SW 1271 (cell line): ENCODE measurements around the gene ADH7.
"Not testable (repeated sequence)": the region's sequence is repeated elsewhere in the genome, so short reads cannot be mapped to it uniquely, and the experiment has no call there.

Experiments used
- DNase-seq, 2 experiments: peaks; one replicate each; lab custom pipeline; 2025; lab: John Stamatoyannopoulos, UW

ADH7 gene

DNA sequence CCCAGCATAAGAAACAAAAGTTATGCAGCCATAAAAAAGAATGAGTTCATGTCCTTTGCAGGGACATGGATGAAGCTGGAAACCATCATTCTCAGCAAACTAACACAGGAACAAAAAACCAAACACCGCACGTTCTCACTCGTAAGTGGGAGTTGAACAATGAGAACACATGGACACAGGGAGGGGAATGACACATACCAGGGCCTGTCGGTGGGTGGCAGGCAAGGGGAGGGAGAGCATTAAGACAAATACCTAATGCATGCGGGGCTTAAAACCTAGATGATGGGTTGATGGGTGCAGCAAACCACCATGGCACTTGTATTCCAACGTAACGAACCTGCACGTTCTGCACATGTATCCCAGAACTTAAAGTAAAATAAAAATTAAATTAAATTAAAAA is 19.4 kb downstream of the ADH7 start:
- not testable (repeated sequence) for DNase-seq

DNA sequence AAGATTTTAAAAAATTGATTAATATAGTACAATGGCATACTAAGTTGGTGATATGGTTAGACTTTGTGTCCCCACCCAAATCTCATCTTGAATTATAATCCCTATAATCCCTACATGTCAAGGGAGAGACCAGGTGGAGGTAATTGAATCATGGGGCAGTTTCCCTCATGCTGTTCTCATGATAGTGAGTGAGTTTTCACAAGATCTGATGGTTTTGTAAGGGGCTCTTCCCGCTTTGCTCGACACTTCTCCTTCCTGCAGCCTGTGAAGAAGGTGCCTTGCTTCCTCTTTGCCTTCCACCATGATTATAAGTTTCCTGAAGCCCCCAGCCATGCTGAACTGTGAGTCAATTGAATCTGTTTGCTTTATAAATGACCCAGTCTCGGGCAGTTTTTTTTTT is 20.2 kb downstream of the ADH7 start:
- not testable (repeated sequence) for DNase-seq

DNA sequence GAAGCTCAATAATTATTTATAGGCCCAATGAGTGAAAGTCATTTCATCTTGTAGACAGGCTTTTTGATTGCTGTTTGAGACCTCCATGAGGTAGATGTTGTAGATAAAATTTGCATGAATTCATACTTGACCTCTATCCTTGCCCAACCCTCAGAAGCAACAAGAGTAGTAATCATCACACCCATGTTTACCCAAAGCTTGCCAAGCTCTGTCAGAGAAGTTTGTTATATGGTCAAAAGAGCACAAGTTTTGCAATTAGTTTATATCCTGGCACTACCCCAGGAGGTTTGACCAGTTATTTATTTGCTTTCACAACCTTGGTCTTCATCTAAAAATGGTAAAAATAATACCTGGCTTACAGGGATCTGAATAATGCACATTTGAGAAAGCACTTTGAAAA is 20.7 kb downstream of the ADH7 start:
- DNase-seq = no peak

DNA sequence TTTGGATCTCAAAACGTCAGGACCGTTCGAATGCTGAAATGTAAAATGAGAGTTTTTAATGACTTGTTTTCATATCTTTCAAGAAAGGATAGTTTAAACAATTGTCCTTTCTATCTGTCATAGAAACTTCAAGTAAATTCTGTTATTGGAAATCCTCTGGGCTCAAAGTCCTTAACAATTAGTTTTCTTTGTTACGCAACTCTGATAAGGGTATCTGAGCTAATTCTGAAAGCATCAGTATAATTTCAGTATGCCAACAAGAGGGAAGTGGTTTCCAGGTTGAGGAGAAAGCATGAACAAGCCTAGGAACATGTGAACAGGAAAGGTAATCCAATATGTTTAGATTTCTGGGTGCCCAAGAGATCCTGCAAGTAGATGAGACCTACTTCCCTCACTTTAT is 22.0 kb downstream of the ADH7 start:
- DNase-seq = no peak

DNA sequence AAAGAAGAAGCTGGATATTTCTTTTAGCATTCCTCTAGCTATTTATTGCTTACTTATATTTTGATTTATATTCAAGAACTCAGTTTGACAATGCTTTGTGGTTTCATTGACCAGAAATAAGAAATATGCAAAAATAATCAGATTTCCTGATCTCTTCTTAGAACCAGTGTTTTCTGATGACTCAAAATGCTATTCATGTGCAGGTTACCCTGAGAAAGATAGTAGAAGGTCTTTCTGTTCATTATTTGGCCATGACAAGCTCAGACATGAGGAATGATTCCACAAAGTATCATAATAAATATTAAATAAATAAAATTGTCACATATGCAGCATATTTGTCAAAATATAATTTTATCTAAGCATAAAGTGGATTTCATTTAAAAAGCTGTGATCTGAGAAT is 24.1 kb downstream of the ADH7 start:
- no peak for DNase-seq

DNA sequence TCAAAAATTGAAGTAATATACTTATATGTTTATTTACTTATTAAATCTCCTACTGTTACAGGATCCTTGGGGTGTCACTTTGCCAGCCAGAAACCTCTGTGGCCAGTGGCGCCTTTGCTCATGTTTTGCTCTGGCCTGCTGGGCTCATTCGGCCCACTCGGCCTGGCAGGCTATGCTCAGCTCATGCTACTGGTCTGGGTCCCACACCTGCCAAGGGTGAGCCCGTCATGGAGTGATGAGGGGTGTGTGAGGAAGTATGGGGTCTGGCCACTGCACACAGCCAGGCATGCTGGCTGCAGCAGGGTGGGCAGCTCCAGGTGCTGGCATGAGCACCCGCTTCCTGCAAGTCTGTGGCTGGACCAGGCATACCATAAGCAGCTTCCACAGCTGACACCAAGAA is 25.1 kb downstream of the ADH7 start:
- DNase-seq = no peak

DNA sequence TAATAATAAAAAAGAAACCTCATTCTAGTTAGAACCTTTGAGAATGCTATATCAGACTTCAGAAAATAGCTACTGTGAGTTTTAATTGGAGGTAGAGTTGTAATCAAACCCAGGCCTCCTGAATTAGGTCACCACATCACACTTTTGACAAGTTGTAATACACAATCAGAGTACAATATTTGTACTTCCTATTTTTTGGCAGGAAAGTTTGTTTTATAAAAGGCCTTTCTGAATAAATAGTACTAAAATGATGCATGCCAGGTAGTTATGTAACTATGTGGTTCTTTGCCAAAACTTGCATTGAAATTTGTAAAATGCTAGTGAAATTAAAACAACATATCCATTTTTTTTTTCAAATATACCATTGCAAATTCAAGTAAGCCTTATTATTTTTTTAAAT is 26.8 kb downstream of the ADH7 start:
- DNase-seq = no peak

DNA sequence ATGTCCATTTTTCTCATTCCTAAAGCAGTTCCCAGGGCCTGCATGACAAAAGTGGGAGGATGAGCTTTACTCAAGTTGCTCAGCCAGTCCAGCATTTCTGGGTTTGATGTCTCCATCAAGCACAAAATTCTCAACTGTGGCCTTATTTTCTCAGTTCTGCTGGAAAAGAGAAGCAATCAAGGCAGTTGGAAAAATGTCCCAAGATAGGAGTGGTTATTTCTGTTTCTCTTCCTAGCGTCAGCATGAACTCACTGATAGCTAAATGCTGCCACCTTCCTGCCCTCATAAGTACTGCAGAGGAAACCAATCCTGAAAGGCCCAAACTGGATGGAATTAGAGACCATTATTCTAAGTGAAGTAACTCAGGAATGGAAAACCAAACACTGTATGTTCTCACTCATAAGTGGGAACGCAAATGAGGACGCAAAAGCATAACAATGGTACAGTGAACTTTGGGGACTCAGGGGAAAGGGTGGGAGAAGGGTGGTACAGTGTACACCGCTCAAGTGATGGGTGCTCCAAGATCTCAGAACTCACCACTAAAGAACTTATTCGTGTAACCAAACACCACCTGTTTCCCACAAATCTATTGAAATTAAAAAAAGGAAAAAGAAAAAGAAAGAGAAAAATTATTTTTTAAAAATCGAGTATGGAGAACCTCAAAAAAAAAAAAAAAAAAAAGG is 29.6 kb downstream of the ADH7 start:
- DNase-seq = peak; percentile 29 to 41

DNA sequence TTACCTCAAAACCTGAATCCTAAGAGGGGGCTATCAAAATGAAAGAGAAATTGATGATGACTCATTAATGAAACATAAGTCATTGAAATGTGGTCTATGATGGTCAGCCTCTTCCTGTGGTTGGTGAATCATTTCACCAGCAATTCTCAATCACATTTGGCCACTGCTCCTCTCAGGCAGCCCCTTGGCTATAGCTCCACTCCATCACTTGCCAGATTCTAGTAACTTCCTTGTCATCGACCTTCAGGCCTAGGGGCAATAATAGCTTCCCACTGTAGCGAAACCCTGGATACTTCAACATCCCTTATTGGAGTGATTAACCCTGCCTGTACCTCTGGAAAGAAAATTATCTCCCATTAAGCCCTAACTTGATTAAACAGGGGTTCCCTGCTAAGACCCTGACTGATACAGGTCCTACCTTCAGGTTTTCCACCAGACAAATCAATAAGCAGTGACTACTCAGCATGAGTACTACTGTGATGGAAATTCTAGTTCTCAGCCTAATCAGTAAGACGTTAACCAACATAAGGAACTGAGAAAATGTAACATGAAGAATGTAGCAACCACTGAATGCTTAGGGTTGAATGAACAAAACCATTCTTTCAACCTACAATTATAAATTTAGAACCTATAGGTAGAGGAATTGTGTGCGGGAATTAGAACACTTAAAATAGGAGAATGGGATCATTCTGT is 30.4 kb downstream of the ADH7 start:
- DNase-seq = peak in 1 of 2 experiments; percentile 19

DNA sequence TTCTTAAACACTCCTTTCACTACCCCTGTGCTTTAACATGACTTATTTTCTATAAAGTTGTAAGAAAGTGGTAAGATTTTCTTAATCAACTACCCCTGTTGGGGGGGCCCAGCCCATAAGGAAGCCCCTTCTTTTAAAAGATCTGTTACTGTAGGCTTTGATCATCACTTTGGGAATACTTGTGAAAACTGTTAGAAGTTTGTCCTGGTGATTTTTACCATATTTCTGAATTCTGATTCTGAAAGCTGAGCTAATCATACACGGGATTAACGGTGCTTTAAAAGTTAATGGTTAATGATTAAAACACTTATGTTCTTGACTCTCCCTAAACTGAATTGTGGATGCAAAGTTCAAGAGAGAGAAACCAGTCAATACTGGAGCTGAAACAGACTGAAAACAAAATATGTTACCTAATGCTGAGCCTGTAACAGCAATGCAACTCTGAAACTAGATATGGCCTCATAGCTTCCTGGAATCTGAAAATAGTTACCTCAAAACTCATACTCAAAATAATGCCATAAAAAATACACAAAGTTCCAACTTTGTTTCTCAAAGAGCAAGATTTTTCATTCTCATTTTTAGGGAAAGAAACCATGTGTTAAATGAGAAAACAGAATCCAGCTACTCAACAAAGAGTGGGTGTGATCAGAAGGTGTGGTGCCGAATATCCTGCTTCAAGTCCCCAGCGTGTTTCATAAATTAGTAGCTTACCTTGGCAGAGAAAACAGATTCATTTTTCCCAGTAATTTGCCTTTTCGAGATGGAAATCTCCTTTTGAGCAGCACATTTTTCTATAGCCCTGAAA is 31.6 kb downstream of the ADH7 start:
- DNase-seq = no peak

DNA sequence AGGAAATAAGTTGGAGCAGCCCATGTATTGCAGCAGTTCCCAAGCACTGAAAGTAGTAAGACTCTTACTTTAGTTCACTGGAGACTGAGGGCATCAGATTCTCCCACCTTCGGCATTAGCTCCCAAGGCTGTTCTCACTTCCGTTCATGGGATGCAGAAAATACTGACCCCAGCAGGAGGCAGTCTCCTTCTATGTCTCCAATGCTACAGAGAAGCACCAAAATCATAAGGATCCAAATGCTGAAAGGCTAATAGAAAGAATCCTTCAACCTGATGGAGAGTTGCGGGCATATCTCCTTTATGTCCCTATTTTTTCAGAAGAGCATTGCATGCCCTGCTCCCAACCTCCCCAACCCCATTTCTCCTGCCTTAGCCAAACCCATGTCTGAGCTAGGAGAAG is 32.4 kb downstream of the ADH7 start:
- no peak for DNase-seq

DNA sequence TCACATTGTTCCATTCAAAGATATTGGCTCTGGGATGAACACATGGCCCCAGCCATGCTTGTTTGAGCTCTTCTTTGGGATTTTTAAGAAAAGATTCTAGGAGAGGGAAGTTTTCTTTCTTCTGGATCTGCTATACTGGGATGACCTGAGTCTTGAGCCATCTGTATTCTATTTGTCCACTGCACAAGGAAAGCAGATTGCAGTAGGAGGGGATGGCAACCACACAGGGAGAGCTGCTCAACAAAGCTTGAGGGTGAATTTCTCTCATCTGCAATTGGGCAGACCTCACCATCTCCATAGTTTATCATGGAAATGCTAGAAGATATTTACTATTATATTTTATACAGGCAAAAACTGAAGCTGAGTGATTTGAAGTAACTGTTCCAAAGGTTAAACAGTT is 34.3 kb downstream of the ADH7 start:
- DNase-seq = no peak

DNA sequence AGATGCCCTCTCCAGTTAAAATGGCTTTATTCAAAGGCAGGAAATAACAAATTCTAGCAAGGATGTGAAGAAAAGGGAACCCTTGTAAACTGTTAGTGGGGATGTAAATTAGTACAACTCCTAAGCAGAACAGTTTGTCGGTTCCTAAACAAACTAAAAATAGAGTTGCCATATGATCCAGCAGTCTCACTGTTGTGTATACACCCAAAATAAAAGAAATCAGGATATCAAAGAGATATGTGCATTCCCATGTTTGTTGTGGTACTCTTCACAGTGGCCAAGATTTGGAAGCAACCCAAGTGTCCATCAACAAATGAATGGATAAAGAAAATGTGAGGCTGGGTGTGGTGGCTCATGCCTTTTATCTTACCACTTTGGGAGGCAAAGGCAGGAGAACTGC is 36.1 kb downstream of the ADH7 start:
- DNase-seq = no peak

DNA sequence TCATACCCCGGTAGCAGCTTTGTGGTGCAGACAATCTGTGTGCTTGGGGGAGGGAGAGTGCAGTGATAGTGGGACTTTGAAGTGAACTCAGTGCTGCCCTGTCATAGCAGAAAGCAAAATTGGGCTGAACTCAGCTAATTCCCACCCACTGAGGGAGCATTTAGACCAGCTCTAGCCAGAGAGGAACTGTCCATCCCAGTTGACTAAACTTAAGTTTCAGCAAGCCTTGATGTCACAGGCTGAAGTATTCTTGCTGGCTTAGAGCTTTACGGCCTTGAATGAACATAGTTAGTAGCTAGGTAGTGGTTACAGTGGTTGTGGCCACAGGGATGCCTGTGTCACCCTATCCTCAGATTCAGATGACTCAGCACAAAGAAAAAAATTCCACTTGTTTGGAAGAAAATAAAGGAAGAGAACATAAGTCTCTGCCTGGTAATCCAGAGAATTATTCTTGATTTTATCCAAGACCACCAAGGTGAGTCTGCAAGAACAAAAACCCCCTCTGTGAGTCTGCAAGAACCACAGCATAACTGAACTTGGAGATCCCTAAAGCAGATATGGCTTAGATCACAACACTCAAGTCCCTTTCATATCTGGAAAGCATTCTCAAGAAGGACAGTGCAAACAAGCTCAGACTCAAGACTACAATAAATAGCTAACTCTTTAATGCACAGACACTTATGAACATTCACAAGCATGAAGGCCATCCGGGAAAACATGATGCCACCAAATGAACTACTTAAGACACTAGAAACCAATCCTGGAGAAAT is 39.4 kb downstream of the ADH7 start:
- no peak for DNase-seq

DNA sequence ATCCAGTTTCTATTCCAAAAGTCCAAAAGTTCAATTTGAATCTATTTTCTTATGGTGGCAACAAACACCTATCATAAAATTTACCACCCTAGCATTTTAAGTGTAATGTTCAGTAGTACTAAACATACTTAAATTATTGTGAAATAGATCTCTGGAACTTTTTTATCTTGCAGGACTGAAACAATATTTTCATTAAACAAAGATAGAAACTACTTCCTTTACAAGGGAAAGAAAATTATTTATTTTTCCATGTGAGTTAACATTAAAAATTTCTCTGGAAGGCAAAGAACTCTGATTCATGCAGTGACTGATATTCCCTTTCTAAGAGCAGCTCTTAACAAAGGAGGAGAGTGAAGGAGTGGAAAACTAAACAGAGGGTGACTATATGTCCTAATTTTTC is 40.2 kb downstream of the ADH7 start:
- no peak for DNase-seq

DNA sequence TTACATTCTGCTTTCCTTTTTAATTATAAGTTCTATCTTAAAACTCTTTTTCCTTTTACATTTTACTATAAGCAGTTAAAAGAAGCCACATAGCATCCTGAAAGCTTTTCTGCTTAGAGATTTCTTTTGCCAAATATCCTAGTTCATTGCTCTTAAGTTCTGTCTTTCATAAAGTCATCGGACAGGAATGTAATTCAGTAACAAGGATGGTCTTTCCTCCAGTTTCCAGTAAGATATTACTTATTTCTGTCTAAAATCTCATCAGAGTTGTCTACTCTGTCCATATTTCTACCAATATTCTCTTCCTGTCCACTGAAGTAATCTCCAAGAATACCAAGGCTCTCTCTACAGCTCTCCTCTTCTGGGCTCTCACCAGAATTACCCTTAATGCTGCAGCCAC is 45.1 kb downstream of the ADH7 start:
- DNase-seq = no peak

DNA sequence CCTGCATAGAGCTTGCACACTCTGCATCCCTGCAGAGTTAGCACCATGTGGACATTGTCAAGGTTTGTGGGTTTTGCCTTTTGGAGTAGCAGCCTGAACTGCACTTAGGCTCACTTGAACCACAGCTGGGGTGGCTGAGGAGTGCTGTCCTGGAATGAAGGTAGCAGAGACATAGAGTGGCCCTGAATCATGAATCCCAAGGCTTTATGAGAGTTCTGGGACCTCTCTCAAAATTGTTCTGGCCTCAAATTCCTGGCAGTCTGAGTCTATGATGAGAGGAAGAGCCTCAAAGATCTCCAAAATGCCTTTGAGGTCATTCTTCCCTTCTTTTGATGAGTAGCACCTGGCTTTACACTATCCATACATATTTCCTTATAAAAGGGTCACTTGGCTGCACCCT is 45.5 kb downstream of the ADH7 start:
- no peak for DNase-seq

DNA sequence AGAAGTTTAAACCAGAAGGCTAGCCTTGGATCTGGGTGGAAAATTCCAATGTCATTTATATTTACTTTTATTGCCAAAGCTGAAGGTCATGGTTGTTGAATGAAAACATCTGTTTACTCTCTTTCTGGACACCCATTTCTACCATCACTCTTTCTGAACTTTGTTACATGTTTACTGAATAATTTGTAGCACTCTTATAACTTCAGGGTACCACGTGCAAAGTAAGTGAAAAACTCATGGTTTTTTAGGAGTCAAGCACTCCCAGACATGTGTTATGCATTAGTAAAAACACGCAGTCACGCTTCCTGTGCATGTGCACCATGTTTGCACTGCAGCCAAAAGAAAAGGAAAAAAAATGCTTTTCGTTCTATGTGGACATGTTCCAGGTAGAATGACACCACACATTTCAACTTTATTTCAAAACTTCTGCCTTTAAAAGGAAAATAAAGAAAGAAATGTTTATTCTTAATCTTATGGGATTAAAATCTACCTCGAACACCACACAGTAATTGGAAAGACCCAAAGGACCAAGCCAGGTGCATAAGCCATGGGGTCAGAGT is 51.2 kb downstream of the ADH7 start:
- DNase-seq = no peak

DNA sequence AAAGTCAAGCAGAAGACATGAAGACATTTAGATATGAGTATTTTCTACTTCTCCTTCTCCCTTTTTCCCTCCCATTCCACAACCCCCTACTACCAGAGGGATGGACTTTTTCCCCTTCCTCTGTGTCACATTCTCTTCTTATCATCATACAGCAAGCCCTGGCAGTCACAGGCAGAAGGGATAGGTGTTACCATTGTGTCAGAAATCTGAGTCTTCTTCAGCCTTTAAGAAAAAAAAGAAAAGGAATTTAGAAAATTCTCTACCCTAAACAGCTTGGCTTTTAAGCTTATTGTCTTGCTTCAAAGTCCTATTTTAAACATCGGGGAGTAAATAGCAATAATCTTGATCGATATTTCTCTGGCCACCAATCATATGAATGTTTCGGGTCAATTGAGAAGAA is 51.7 kb downstream of the ADH7 start:
- DNase-seq = no peak

DNA sequence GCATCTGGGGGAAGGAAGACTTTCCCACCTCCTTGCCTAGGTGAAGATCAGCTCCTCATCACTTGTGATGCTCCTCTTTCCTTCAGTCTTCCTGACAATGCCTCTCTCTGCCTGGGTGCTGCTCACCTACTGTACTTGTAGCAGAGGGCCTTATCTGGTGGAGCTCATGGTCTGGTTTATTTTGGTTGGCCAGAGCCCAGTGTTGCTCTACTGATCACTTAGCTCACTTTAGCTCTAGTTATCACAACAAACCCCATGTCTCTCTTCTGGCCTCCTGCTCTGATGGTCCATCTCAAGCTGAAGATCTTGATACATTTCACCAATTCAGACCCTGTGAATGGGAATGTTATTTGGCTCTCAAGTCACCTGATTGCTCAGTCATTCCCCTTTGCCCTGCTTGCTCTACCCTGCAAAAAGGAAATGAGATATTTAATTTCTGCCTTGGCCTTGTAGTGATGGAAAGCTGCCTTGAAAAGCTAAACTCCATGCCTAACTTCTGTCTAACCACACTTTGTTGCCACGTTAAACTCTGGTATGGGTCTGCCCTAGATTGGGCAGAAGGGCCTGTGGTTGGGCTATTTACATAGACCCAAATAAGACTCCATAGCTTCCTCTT is 52.3 kb downstream of the ADH7 start:
- DNase-seq = no peak

DNA sequence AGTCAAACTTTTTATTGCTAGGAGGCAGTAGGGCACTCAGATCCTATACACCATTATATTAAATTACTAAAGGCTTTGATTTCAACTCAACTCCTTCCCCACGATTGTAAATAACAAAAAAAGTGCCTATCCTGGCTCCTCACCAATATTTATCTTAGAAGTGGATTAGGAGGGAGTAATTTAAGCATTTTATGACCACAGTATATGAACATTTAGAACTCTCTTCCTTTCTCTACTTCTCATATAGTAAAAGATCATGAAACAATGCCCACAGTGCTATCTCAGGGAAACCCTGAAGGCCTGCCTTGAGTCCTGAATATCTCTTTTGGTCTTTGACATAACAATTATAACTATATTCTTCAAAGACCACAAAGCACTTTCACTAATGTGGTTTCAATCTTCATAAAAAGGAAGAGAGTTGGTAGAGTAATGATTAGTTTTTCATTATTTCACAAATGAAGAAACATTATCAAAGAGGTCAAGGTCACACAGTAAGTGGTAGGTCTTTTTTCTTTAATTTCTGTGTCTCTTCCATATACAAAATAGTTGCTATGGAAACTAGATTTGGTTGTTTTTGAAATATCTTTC is 53.5 kb downstream of the ADH7 start:
- DNase-seq = no peak
